HG02870 (cell line): ENCODE measurements around the gene CDC42SE2.
"Not testable (repeated sequence)": the region's sequence is repeated elsewhere in the genome, so short reads cannot be mapped to it uniquely, and the experiment has no call there.

Experiments
- ATAC-seq: cut with Tn5 transposase; IDR thresholded peaks from one replicate; pipeline ENCODE4 v1.9.1; 2021; ENCODE audit warnings: mild to moderate bottlenecking, moderate library complexity; ENCODE audit not compliant: unreplicated experiment

CDC42SE2 gene

DNA sequence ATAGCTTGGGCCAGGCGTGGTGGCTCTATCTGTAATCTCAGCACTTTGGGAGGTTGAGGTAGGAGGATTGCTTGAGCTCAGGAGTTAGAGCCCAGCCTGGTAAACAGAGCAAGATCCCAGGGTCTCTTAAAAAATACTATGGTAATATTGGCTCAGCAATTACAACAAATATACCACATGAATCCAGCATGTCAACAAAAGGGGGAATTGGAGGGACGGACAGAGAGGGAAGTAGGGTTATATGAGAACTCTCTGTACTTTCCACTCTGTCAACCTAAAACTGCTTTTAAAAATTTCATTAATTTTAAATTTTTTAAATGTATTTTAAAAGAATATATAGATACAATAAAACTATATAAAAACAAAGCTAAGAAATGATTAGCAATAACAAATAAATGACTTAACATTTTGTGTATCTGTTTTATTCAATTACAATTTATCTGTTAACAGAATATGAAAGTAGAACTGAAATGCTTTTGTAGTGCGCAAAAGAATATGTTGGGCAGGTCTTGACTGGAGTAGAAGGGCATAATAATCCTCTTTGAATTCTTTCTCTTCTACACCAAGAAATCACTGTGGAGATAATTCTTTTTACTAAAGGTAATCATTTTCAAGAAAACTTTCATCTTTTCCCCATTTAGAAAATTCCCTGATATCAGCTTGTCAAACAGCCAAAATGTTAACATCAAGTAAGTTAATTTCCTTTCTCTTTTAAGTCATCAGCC lies 12.9 kb upstream of the CDC42SE2 start:
- no peak for ATAC-seq

DNA sequence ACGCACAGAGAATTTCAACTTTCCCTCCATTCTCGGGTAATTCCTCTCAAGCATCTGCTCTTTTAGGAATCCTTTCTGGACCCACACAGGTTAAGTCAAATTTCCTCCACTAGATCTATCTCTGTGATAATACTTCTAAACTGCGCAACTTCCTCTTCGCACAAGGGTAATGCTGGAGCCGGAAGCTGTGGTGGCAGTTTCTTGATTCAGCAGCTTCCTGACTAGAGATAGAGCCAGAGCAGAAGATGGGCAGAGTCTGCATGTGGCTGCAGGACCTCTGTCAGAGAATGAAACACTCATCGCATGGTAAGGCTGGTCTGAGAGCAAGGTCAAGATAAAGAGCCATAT lies 11.1 kb upstream of the CDC42SE2 start:
- peak; percentile 78 for ATAC-seq

- not testable (repeated sequence) for ATAC-seq
These were observed 9.8 kb upstream of the CDC42SE2 start for GRCh38 chr5:131254025-131254424.

DNA sequence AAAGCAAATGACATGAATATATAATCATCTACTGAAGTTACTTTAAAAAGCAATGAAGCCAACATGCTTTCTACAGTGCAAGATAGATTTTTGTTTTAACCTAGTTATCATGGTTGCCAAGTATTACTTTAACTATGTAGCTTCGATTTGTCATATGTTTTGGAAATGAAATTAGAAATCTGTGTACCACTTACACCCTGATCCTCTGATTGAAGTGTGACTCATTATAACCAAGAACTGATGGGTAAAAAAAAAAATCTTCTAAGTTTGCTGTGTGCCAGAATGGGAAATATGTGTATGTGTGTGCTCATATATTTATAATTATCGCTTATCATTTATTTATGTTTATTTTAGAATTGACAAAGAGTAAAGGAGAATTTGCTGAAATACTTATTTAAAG lies 9.1 kb upstream of the CDC42SE2 start:
- no peak for ATAC-seq

DNA sequence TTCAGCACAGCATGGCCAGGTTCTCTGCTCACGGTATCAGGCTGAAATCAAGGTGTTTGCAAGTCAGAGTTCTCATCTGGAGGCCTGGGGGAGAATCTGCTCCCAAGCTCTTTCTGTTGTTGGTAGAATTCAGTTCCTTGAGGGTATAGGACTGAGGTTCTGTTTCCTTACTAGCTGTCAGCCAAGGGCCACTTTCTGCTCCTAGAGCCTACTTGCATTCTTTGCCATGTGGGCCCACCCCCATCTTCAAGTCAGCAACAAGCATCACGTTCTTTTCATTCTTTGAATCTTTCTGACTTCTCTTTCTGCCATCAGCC lies 7.4 kb upstream of the CDC42SE2 start:
- no peak for ATAC-seq

DNA sequence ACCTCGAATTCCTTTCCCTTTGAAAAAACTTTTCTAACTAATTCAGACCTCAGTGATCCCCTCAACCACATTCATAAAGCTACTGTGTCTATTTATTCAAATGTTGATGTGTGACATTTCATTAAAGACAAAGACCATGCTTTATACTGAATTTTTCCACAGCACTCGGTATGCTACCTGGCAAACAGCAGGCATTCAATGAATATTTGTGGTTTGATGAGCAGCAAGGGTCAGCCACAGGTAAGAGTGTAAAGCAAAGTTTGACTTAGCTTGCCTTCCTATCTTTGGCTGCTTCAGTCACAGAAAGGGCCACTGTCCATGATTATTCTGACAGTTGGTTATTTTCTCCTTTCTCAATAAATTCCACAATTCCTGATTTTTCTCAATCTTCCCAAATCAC lies 5.1 kb upstream of the CDC42SE2 start:
- no peak for ATAC-seq

DNA sequence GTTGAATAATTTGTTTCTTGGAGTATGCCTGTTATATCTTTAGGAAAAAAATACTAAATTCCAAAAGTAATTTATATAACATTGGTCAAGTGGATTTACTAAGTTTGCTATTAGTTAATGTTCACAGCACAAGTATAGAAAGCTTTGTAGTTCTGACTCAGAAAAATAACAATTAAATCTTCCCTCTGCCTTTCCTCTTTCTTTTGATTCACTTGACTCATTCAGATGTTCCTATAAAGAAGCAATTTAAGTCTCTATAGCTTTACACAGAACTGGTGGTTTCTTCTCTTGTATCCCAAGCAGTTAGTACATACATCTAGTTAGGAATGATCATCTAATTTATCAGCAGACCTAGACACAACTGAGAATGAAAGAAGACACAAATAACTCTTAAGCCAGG lies 4.5 kb upstream of the CDC42SE2 start:
- no peak for ATAC-seq

- no peak for ATAC-seq
These were observed 3.0 kb upstream of the CDC42SE2 start for GRCh38 chr5:131260895-131261294.

- ATAC-seq: no peak
These were observed 2.4 kb upstream of the CDC42SE2 start for GRCh38 chr5:131261483-131261882.

- ATAC-seq: peak; percentile 9
These were observed 806 bp upstream of the CDC42SE2 start for GRCh38 chr5:131262953-131263541.

DNA sequence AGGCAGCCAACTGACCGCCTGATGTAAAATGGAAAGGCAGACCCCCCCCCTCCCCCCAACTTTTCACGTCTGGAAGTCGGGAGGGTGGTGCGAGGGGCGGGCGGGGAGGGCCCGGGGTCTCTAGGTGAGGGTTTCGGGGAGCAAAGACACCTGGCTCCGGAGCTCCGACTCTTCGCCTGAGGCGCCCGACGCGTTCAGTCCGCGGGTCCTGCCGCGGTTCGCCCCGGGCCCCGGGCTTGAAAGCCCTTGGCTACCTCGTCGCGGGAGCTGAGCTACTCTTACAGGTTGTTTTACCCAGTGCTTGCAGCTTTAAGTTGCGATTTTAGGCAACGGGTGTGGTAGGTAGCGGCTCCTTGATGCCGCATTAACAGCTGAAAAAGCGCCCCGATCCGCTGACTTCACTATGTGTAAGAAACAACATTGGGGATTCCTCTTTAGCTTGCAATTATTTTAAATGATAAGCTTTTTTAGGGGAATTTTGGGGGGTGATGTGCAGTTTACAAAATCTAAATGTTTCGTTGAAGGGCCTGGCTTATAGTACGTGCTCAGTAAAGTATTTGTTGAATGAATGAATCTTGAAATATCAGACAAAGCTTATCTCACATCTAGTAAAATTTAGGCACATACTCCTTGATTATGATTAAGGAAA lies 722 bp downstream of the CDC42SE2 start:
- peak; percentile 5 for ATAC-seq

DNA sequence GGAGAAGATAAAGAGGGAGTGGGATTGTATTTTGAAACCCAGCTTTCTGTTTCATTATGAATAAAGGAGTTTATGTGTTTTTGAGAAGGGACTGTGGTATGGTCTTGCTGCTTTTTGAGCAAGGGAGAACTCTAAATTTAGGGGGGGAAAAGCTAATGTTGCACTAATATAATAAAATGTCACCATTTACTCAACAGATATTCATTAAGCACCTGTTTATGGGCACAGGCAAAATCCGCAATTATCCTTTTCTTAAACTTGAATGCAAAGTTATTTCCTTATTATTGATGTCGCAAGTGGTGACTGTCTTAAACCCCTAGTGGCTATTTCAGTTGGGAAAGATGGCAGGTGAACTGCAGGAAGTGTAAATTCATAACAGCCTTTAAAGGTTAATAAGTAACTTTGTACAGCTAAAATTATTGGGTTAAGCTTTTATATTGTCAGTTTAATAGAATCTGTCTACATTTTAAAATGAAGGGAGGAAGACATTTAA lies 1.5 kb downstream of the CDC42SE2 start:
- ATAC-seq: peak; percentile 22

GRCh38 chr5:131266370-131267060 lies 2.7 kb downstream of the CDC42SE2 start:
- no peak for ATAC-seq

DNA sequence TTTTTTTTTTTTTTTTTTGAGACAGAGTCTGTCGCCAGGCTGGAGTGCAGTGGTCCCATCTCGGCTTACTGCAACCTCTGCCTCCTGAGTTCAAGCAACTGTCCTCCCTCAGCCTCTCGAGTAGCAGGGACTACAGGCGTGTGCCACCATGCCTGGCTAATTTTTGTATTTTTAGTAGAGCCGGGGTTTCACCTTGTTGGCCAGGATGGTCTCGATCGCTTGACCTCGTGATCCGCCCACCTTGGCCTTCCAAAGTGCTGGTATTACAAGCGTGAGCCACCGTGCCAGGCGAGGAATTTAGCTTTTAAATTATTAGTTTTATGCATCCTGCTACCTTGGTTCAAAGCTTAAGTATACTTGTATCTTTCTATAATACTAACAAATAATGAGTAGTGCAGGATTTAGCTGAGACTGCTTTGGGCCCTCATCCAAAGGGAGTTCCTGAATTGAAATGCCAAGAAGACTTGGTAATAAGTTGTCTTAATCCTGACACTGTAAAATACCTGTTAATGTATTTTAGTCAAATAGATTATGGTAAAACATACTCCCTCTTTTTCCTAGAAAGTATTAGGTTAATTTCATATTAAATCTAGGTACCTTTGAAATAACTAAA lies 5.0 kb downstream of the CDC42SE2 start:
- ATAC-seq: no peak

- ATAC-seq: no peak
These were observed 7.0 kb downstream of the CDC42SE2 start for GRCh38 chr5:131270809-131271208.

DNA sequence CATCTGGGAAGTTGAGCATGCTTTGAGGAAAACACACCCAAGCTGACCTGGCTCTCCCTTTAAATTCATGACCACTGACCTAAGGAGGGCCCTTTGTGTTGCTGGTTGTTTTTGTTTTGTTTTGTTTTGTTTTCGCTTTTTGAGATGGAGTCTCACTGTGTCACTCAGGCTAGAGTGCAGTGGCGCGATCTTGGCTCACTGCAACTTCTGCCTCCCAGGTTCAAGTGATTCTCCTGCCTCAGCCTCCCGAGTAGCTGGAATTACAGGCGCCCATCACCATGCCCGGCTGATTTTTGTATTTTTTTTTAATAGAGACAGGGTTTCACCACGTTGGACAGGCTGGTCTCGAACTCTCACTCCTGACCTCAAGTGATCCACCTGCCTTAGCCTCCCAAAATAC lies 8.0 kb downstream of the CDC42SE2 start:
- not testable (repeated sequence) for ATAC-seq

DNA sequence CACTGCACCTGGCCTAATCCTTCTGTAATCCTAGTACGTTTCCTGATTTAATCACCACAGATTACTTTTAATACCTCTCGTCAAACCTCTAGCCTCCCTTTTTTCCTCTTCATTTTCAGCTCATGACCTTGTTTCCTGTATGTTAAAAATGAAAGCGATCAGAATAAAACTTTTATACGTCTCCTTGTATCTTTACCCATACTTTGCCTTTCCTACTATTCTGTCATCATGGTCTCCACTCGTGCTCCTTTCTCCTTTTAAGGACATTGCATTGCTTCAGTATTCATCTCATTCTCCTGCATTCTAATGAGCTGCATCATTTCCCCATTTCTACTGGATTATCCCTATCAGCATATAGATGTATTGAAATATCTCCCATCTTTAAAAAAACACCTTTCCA lies 8.5 kb downstream of the CDC42SE2 start:
- ATAC-seq: peak; percentile 19

- peak; percentile 24 for ATAC-seq
These were observed 8.9 kb downstream of the CDC42SE2 start for GRCh38 chr5:131272724-131273123.

- ATAC-seq: no peak
These were observed 10.6 kb downstream of the CDC42SE2 start for GRCh38 chr5:131274326-131275063.

DNA sequence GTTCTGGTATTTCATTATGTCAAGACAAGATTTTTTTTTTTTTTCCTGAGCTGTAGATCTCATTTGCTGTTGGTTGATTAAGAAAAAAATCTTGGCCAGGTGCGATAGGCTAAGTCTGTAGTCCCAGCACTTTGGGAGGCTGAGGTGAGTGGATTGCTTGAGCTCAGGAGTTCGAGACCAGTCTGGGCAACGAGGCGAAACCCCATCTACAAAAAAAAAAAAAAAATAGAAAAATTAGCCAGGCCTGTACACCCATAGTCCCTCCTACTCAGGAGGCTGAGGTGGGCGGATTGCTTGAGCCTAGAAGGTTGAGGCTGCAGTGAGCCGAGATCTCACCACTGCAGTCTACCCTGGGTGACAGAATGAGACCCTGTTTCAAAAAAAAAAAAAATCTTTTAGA lies 12.2 kb downstream of the CDC42SE2 start:
- ATAC-seq: no peak

DNA sequence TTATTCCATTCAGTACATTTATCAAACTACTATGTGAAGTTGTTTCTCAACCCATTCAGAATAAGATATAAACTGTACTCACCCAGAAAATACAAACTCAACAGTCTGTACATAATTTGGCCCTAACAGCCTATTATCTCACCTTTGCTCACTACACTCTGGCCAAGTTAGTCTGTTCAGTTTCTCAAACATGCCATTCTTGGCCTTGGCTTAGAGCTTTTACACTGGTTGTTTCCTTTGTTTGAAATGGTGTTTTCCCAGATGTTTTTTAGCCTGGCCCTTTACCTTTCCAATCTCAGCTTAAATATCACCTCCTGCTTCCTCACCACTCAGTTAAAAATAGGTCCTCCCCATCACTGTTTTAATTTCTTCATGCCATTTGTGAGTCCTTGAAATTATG lies 13.6 kb downstream of the CDC42SE2 start:
- no peak for ATAC-seq
